ENCODE measurements around the gene KIF1A.

Gene KIF1A

GRCh38 chr2:240732184-240732583 lies 87.8 kb downstream of the KIF1A start:
- no peak for DNase-seq

- DNase-seq = no peak
Measured at GRCh38 chr2:240731178-240731545, 88.9 kb downstream of the KIF1A start.

- no peak for DNase-seq
Measured at GRCh38 chr2:240730501-240731177, 89.4 kb downstream of the KIF1A start.

GRCh38 chr2:240728827-240729226 lies 91.2 kb downstream of the KIF1A start:
- no peak for DNase-seq

- DNase-seq = no peak
Measured at GRCh38 chr2:240728361-240728760, 91.7 kb downstream of the KIF1A start.

- no peak for DNase-seq
Measured at GRCh38 chr2:240727913-240728312, 92.1 kb downstream of the KIF1A start.

- DNase-seq = no peak
Measured at GRCh38 chr2:240727439-240727838, 92.6 kb downstream of the KIF1A start.

- DNase-seq = no peak
Measured at GRCh38 chr2:240726876-240727275, 93.1 kb downstream of the KIF1A start.

GRCh38 chr2:240725671-240726070 lies 94.3 kb downstream of the KIF1A start:
- DNase-seq = no peak

GRCh38 chr2:240725266-240725665 lies 94.8 kb downstream of the KIF1A start:
- no peak for DNase-seq

GRCh38 chr2:240724431-240724830 lies 95.6 kb downstream of the KIF1A start:
- DNase-seq = no peak

GRCh38 chr2:240723851-240724250 lies 96.2 kb downstream of the KIF1A start:
- no peak for DNase-seq

GRCh38 chr2:240722796-240723735 lies 97.0 kb downstream of the KIF1A start:
- no peak for DNase-seq

GRCh38 chr2:240722376-240722775 lies 97.6 kb downstream of the KIF1A start:
- DNase-seq = no peak

GRCh38 chr2:240721596-240722180 lies 98.3 kb downstream of the KIF1A start:
- DNase-seq = no peak

GRCh38 chr2:240720686-240721595 lies 99.1 kb downstream of the KIF1A start:
- DNase-seq = no peak

GRCh38 chr2:240719676-240720545 lies 100.1 kb downstream of the KIF1A start:
- no peak for DNase-seq

GRCh38 chr2:240718896-240719490 lies 101.0 kb downstream of the KIF1A start:
- DNase-seq = no peak

- DNase-seq = no peak
Measured at GRCh38 chr2:240717681-240718581, 102.1 kb downstream of the KIF1A start.

GRCh38 chr2:240717181-240717641 lies 102.8 kb downstream of the KIF1A start:
- DNase-seq = no peak
